SU-DHL-6 (cell line): ENCODE data around the gene SPINK4.

ENCODE experiments used
- H2AFZ ChIP-seq: fragments of 200-600 bp; sonication (generic); 2 replicates; pipeline ENCODE4 v1.6.1; 2014; ENCODE audit warnings: low read depth, mild to moderate bottlenecking, moderate library complexity, mixed read lengths, antibody characterized with exemption, low read length; ENCODE audit not compliant: severe bottlenecking
- H3F3A ChIP-seq: fragments of 200-600 bp; shearing (Covaris generic); 2 replicates; pipeline ENCODE4 v1.6.0; 2016; ENCODE audit warnings: antibody characterized with exemption, mild to moderate bottlenecking; ENCODE audit not compliant: insufficient read depth
- H3K27ac ChIP-seq: fragments of 200-600 bp; sonication (generic); 2 replicates; pipeline ENCODE4 v1.5.1; 2016; ENCODE audit warnings: low read depth, mild to moderate bottlenecking, low read length, moderate library complexity, mixed read lengths
- H3K27me3 ChIP-seq: fragments of 200-600 bp; sonication (generic), shearing (Covaris generic); 2 replicates; pipeline ENCODE4 v1.6.0; 2014; ENCODE audit warnings: mild to moderate bottlenecking, low read length
- H3K36me3 ChIP-seq: fragments of 200-600 bp; sonication (generic); 2 replicates; pipeline ENCODE4 v1.6.1; 2014; ENCODE audit warnings: mild to moderate bottlenecking, low read length, mixed read lengths
- H3K4me2 ChIP-seq: fragments of 300-600, 200-600 bp; shearing (Covaris generic), sonication (generic); 2 replicates; pipeline ENCODE4 v1.6.0; 2014; ENCODE audit warnings: low read length, low read depth, mild to moderate bottlenecking; ENCODE audit not compliant: poor library complexity, severe bottlenecking
- H3K4me3 ChIP-seq: fragments of 200-600 bp; sonication (generic); 2 replicates; pipeline ENCODE4 v1.5.1; 2014; ENCODE audit warnings: antibody characterized with exemption, low read length, mild to moderate bottlenecking, mixed read lengths; ENCODE audit not compliant: insufficient read depth, poor library complexity, severe bottlenecking
- H3K79me2 ChIP-seq: fragments of 200-600 bp; sonication (generic); 2 replicates; pipeline ENCODE4 v1.6.1; 2014; ENCODE audit warnings: mild to moderate bottlenecking, low read length, moderate library complexity; ENCODE audit not compliant: insufficient read depth
- H3K9ac ChIP-seq: fragments of 200-600 bp; sonication (generic); 2 replicates; pipeline ENCODE4 v1.7.0; 2014; ENCODE audit warnings: mild to moderate bottlenecking, low read length
- H3K9me2 ChIP-seq: fragments of 200-600 bp; sonication (generic); replicated peaks from 2 replicates; pipeline ENCODE4 v1.6.1; 2014; ENCODE audit warnings: low read length; ENCODE audit not compliant: insufficient read depth
- H3K9me3 ChIP-seq: fragments of 200-600 bp; sonication (generic); 2 replicates; pipeline ENCODE4 v1.6.1; 2014; ENCODE audit warnings: low read length, mixed read lengths; ENCODE audit not compliant: insufficient read depth
- H4K20me1 ChIP-seq: fragments of 200-600 bp; sonication (generic); 2 replicates; pipeline ENCODE4 v1.6.1; 2014; ENCODE audit warnings: low read depth, mild to moderate bottlenecking, antibody characterized with exemption, low read length, moderate library complexity, mixed read lengths
- EZH2phosphoT487 ChIP-seq: fragments of 200-600 bp; sonication (generic), shearing (Covaris generic); conservative IDR thresholded peaks from 2 replicates; pipeline ENCODE4 v1.6.1; 2018; ENCODE audit warnings: mild to moderate bottlenecking, antibody characterized with exemption, low read length, moderate library complexity, mixed read lengths
- TF ChIP-seq, protein P1 (sequence below): fragments of 200-600 bp; sonication (generic); IDR thresholded peaks from one replicate; pipeline ENCODE4 v1.5.1; 2017; ENCODE audit warnings: antibody characterized with exemption, mild to moderate bottlenecking, low read length, moderate library complexity; ENCODE audit not compliant: insufficient read depth, poor library complexity, severe bottlenecking

SPINK4 gene

DNA sequence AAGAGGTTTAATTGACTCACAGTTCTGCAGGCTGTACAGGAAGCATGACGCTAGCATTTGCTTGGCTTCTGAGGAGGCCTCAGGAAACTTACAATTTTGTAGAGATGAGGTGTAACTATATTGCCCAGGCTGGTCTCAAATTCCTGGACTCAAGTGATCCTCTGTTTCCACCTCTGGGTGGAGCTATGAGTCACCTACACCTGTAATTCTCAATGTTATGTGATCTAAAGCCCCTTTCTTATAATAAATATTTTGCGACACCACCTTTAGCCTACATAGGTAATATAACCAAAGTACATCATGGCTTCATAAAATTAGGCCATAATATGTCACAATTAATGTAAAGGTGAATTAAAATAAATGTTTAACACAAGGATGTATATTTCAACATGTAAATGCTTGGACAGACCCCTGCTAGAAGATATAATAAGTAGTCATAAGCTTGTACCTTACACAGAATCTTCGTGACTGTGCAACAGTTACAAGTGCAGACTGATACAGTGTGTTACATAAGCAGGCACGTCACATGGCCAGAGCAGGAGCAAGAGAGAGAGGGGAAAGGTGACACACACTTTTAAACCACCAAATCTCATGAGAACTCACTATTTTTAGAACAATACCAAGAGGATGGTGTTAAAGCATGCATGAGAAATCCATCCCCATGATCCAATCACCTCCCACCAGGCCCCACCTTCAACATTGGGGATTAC lies 29.8 kb upstream of the SPINK4 start:
- no peak overlapping the region for H2AFZ ChIP-seq
- H4K20me1 ChIP-seq = no peaks in the 10 kb centered on the region
- H3F3A ChIP-seq = no peaks in the 10 kb centered on the region
- H3K4me2 ChIP-seq = no peak overlapping the region
- H3K27ac ChIP-seq = no peak overlapping the region
- H3K9ac ChIP-seq = no peak overlapping the region
- no peaks in the 10 kb centered on the region for H3K36me3 ChIP-seq
- no peaks in the 10 kb centered on the region for H3K79me2 ChIP-seq
- H3K9me2 ChIP-seq = no peaks in the 10 kb centered on the region
- H3K9me3 ChIP-seq = no peaks in the 10 kb centered on the region
- no peak for TF ChIP-seq EZH2phosphoT487
- TF ChIP-seq, protein P1, sequence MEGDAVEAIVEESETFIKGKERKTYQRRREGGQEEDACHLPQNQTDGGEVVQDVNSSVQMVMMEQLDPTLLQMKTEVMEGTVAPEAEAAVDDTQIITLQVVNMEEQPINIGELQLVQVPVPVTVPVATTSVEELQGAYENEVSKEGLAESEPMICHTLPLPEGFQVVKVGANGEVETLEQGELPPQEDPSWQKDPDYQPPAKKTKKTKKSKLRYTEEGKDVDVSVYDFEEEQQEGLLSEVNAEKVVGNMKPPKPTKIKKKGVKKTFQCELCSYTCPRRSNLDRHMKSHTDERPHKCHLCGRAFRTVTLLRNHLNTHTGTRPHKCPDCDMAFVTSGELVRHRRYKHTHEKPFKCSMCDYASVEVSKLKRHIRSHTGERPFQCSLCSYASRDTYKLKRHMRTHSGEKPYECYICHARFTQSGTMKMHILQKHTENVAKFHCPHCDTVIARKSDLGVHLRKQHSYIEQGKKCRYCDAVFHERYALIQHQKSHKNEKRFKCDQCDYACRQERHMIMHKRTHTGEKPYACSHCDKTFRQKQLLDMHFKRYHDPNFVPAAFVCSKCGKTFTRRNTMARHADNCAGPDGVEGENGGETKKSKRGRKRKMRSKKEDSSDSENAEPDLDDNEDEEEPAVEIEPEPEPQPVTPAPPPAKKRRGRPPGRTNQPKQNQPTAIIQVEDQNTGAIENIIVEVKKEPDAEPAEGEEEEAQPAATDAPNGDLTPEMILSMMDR = no peak
- no peaks in the 10 kb centered on the region for H3K27me3 ChIP-seq
- no peak overlapping the region for H3K4me3 ChIP-seq

DNA sequence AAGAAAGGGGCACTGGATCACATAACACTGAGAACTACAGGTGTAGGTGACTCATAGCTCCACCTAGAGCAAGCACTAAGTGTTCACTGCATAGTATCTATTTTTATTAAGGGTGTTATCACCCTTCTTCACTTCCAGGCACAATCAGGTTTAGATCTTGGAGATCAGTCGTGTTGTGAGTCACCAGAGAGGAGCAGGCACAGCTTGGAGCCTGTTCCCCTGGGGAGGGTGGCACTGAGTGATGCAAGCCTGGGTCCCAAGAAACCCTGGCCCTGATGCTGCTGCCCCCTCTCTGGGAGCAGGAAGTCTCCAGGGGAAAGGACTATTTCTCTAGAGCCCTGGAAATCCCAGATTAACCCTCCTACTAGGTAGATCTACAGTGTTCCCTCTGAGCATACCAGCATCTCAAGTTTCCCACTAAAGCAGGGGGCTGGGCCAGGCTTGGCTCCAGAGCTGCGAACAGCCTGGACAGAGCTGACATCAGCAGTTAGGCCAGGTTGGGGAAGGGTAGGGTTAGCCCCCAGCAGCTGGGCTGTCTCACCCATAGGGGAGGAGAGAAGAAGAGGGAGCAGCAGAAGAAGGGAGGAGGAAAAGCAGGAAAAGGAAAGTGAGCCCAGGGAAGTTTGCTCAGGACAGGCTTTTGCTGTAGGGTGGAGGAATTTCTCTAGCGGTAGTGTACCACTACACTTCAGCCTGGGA lies 28.1 kb upstream of the SPINK4 start:
- H3K9me3 ChIP-seq = no peaks in the 10 kb centered on the region
- no peaks in the 10 kb centered on the region for H4K20me1 ChIP-seq
- no peaks in the 10 kb centered on the region for H3F3A ChIP-seq
- H3K4me3 ChIP-seq = no peak overlapping the region
- no peak for TF ChIP-seq EZH2phosphoT487
- TF ChIP-seq, protein P1 = no peak
- H3K9me2 ChIP-seq = no peaks in the 10 kb centered on the region
- no peak overlapping the region for H2AFZ ChIP-seq
- no peaks in the 10 kb centered on the region for H3K36me3 ChIP-seq
- no peak overlapping the region for H3K27ac ChIP-seq
- no peaks in the 10 kb centered on the region for H3K27me3 ChIP-seq
- H3K79me2 ChIP-seq = no peaks in the 10 kb centered on the region
- no peak overlapping the region for H3K4me2 ChIP-seq
- no peak overlapping the region for H3K9ac ChIP-seq

DNA sequence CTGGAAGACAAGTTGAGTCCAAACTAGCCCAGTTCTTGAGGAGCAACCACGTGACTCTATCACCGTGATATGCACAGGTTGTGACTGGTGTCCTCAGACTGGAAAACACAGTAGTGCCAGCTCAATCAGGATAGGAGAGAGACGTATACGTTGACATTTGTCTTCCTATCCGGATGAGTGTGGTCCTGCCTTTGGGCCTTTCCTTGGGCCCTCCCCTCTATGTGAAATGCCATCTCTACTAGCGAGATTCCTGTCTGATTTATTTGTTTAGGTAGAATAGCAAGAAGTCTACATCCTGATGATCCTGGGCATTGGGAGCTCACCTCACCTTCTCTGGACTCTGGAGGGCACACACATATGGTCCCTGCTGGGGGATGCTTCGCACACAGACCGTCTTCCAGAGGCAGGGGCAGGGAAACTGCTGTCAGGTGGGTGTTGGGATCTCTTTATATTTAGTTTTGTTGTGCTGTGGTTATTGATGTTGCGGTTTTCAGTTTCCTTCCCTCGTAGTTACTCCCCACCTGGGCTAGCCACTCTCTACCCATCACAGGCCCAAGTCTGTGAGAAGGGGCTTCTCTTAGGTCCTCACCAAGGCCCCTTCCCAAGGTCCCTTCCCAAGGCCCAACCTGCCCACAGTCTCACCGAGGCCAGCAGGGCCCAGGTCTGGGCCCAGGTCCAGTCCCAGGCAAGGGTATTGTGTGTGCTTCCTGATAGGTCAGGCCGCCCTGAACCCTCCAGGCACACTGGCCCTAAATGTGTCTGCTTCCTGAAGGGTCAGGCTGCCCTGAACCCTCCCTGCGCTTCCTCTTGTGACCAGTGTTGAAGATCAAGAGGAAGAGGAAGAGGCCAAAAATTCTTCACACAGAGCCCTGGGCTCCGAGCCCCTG lies 19.0 kb upstream of the SPINK4 start:
- Histone ChIP-seq H4K20me1 (no peaks in the 10 kb centered on the region), H3K9ac (no peak overlapping the region), H3K9me3 (no peaks in the 10 kb centered on the region), H3K79me2 (no peaks in the 10 kb centered on the region), H3F3A (no peaks in the 10 kb centered on the region), H2AFZ (no peak overlapping the region), H3K4me3 (no peak overlapping the region), H3K9me2 (no peaks in the 10 kb centered on the region), H3K27ac (no peak overlapping the region), H3K4me2 (no peak overlapping the region), H3K27me3 (no peaks in the 10 kb centered on the region), H3K36me3 (no peaks in the 10 kb centered on the region)
- TF ChIP-seq, protein P1 = no peak
